Nephron progenitor cell (in vitro differentiated cells): ENCODE results near the gene HCFC2.

Source experiments
- DNase-seq: peaks from one replicate; pipeline ENCODE4 v3.0.0; 2021
- H3K27ac Mint-ChIP-seq: 2 replicates; pipeline ENCODE4 v1.8.0; 2021; ENCODE audit warnings: mild to moderate bottlenecking, moderate library complexity, mixed read lengths
- H3K27me3 Mint-ChIP-seq: 2 replicates; pipeline ENCODE4 v1.8.0; 2021; ENCODE audit warnings: mild to moderate bottlenecking, low read depth, mixed read lengths; ENCODE audit not compliant: poor library complexity
- H3K36me3 Mint-ChIP-seq: 2 replicates; pipeline ENCODE4 v1.8.0; 2021; ENCODE audit warnings: low read depth, mixed read lengths
- H3K4me1 Mint-ChIP-seq: 2 replicates; pipeline ENCODE4 v1.8.0; 2021; ENCODE audit warnings: mixed read lengths
- H3K4me3 Mint-ChIP-seq: 2 replicates; pipeline ENCODE4 v1.8.0; 2021; ENCODE audit warnings: mild to moderate bottlenecking, moderate library complexity, mixed read lengths
- H3K9me3 Mint-ChIP-seq: 2 replicates; pipeline ENCODE4 v1.8.0; 2021; ENCODE audit warnings: mild to moderate bottlenecking, moderate library complexity, mixed read lengths
- CTCF ChIP-seq: fragments of 200-600 bp; sonication (generic); IDR thresholded peaks from 2 replicates; pipeline ENCODE4 v1.5.0; 2021; ENCODE audit warnings: antibody characterized with exemption

The HCFC2 gene

GRCh38 chr12:104054681-104055346 is 9.5 kb upstream of the HCFC2 start:
- peaks cover 10% of the 10 kb centered on the region for H3K9me3 Mint-ChIP-seq
- no peak for DNase-seq
- TF ChIP-seq CTCF: no peak
- peaks cover 5% of the 10 kb centered on the region for H3K36me3 Mint-ChIP-seq
- peaks cover 12% of the 10 kb centered on the region for H3K4me1 Mint-ChIP-seq
- no peak overlapping the region for H3K4me3 Mint-ChIP-seq
- peaks cover 32% of the 10 kb centered on the region for H3K27me3 Mint-ChIP-seq
- H3K27ac Mint-ChIP-seq: no peak overlapping the region

- no peak overlapping the region for H3K4me3 Mint-ChIP-seq
- no peak for DNase-seq
- H3K27me3 Mint-ChIP-seq: peaks cover 30% of the 10 kb centered on the region
- peaks cover 6% of the 10 kb centered on the region for H3K4me1 Mint-ChIP-seq
- no peak overlapping the region for H3K27ac Mint-ChIP-seq
- peaks cover 5% of the 10 kb centered on the region for H3K36me3 Mint-ChIP-seq
- TF ChIP-seq CTCF: no peak
- H3K9me3 Mint-ChIP-seq: peaks cover 10% of the 10 kb centered on the region
These were observed 8.5 kb upstream of the HCFC2 start for GRCh38 chr12:104055686-104056388.

GRCh38 chr12:104056419-104056972 is 7.8 kb upstream of the HCFC2 start:
- no peak for DNase-seq
- no peak for TF ChIP-seq CTCF
- Mint-ChIP-seq H3K4me3 (no peak overlapping the region), H3K36me3 (peaks cover 5% of the 10 kb centered on the region), H3K4me1 (peaks cover 6% of the 10 kb centered on the region), H3K27ac (no peak overlapping the region), H3K27me3 (peaks cover 33% of the 10 kb centered on the region), H3K9me3 (peaks cover 10% of the 10 kb centered on the region)

- Mint-ChIP-seq H3K9me3 (peaks cover 10% of the 10 kb centered on the region), H3K4me3 (no peak overlapping the region), H3K4me1 (peaks cover 6% of the 10 kb centered on the region), H3K27me3 (peaks cover 35% of the 10 kb centered on the region), H3K27ac (no peak overlapping the region), H3K36me3 (peaks cover 5% of the 10 kb centered on the region)
- DNase-seq: no peak
- peak; percentile 51 for TF ChIP-seq CTCF
These were observed 6.5 kb upstream of the HCFC2 start for GRCh38 chr12:104057771-104058197.

- no peak for TF ChIP-seq CTCF
- peaks cover 10% of the 10 kb centered on the region for H3K9me3 Mint-ChIP-seq
These were observed 5.5 kb upstream of the HCFC2 start for GRCh38 chr12:104058802-104059201.

More at GRCh38 chr12:104058802-104059201, 5.5 kb upstream of the HCFC2 start:
- Mint-ChIP-seq H3K4me3 (no peak overlapping the region), H3K36me3 (peaks cover 5% of the 10 kb centered on the region), H3K4me1 (peaks cover 6% of the 10 kb centered on the region), H3K27me3 (peaks cover 35% of the 10 kb centered on the region), H3K27ac (no peak overlapping the region)
- no peak for DNase-seq
